HG03095 (cell line): ENCODE data around the gene AICDA.
"Not testable (repeated sequence)": the region's sequence is repeated elsewhere in the genome, so short reads cannot be mapped to it uniquely, and the experiment has no call there.

Experiments
- ATAC-seq: cut with Tn5 transposase; IDR thresholded peaks from one replicate; pipeline ENCODE4 v1.9.1; 2021; ENCODE audit warnings: moderate library complexity; ENCODE audit not compliant: unreplicated experiment

Gene AICDA

GRCh38 chr12:8612629-8613028 lies at the start of gene AICDA:
Gene AICDA (minus strand): TSS chr12:8612859. CDS start chr12:8612767, 92 bp downstream.
- peak; percentile 33 for ATAC-seq

DNA sequence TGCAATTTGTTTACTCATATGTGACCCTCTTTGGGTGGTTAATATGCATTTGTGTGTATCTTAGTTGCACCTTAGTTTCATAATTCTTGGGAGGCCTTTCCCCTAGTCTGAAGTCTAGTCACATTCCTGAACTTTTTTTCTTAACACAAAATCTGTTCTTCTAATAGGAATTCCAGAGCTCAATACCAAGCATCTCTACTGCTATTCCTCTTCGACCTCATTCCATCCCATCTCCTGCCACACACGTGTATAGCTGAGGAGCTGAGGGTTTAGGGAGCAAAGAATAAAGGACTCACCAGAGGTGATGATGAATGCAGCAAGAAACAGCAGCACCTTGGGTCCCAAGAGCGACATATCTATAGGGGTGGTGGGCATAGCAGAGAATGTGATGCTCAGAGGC lies 49.1 kb upstream of the AICDA start:
- no peak for ATAC-seq

DNA sequence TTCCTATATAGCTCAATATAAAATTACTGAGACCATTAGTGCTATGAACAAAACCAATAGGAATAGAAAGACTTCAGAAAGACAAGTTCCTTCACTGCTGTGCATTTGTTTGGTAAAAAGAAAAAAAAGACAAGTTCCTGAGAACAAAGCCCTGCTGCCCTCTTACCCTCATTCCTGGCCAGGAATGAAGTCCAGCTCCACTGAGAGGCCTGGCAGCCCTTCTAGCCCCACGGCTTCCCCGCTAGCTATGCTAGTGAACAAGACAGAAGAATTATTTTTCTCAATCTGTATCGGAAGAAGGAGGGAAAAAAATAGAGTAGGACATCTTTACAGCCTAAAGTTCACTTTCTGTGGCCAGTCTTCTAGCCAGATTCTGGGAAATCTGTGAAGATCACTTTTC lies 48.4 kb upstream of the AICDA start:
- no peak for ATAC-seq

DNA sequence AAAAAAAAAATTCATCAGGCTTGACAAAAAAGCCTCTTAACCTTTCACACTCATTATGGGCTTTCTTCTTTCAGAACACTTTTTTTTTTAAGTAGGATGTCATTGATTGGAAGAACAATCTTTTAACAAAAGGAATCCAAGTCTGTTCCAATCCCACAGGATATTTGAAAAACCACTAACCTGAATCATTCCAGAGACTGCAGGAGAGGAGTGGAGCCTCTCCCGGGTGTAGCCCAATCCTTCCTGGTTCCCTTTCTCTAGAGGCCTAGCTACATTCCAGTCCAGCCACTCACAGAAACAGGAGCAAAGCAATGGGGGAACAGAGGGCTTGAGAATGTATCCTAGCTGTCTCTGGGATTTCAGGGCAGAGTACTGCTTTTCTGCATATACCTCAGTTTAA lies 45.7 kb upstream of the AICDA start:
- no peak for ATAC-seq

DNA sequence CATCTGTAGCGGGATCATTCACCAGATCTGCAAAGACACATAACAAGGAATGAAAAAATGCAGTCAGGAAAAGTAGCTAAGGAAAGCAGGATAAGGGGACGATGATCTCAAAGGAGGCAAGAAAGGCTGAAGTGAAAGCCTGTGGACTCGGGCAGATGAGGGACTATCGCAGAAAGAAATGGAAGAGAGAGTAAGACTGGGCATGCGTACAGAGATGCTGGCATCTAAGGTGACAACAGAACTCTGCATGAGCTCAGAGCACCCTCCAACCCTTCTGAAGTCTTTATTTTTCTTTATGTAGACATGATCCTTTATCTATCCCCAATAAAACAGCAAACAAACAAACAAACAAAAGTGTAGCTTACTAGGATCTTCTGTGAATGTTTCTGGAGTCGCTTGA lies 42.8 kb upstream of the AICDA start:
- ATAC-seq = no peak

DNA sequence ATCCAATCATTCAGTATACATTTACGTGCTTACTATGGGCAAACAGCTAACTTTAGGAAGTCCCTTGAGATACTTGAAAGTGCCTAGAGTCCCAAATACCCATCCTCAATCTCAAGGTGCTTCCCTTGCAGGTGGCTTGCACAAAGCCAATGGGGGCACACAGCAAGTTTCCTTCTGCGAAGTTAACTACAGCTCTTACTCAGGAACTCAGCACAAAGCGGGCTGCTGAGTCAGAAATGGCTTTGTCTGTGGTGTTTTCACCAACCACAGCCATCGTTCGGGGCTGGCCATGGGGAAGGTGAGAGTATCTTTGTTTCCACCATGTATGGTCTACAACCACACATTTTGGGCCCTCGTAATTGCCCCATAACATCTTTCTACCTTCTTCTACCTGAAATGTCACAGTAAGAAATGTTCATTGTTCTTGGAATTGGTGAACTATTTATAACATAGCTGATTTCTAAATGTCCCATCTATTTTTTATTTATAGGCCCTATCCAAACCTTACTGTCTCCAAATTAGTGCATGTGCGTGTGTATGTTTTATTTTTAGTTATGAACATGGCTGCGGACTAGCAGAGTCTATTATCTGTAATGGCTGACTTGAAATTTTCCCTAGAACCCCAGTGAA lies 36.0 kb upstream of the AICDA start:
- ATAC-seq = peak; percentile 76

DNA sequence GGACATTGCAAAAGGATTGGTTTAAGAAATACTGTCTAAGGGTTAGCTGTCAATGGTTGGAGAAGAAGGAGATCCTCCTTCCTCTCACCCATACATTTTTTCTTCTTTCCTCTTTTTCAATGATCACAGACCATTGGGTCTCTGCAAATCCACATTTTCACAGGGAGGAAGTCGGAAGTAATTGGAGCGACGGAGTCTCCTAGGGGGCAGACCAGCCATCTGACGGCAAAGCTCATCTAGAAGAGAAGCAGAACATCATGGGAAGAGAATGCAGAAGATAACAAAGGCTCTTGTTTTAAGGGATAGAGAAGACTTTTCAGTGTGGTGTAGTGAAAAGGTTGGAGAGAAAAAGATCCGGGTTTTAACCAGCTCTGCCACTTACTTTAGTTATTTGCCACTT lies 35.3 kb upstream of the AICDA start:
- ATAC-seq = no peak

DNA sequence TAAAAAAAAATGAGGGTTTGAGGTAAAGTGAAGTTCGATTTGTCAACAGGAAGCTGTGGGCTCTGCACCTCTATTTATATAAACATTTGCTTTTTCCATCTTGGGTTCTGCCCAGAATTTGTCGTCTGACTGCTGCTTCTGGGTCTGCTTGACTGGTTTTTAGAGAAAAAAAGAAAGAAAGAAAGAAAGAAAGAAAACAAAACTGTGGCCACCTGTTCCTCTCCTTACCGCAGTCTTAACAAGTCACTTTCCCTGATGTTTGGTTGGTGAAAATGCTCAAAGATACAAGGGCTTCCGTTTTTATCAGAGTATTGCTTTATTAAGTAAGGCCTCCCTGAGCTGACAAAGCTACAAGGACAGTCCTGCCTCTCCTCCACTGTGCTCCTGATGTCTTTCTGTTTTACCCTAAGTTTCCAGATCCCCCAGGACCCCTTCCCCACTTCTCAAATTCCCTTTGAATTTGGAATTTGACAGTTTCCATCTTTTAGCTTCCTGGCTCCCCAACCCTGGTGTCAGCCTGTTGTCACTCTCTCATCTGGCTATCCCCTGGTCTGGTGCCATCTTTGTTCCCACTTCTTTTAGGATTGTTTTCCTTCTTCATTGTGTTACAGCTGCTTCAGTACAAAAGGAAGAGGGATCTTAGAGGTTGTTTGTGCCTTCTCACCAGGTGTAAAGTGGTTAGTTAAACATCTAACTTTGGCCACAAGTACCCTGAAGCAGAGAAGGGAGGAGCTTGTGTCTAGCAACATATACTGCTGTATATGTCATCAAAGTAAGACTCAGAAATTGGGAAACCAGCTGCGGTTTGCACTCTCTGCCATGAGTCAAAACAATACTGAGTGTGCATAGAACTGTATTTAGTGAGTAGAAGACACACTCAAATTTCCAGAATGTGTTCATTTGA lies 31.9 kb upstream of the AICDA start:
- peak; percentile 56 for ATAC-seq

DNA sequence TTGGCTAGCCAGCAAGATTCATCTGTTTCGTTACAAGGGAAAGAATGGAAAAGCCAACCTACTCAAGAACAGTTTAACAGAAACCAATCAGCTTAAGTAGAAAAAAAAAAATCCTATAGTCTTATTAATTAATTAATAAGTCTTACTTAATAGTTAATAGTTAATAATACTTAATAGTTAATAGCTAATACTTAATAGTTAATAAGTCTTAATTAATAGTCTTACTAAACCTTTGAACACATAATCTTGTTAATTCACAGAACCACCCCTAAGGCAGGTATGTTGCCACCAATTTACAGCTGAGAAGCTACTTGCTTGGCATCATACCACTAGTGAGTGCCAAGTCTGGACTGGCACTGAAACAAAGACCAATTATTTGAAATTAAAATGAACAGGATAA lies 30.1 kb upstream of the AICDA start:
- ATAC-seq = no peak

GRCh38 chr12:8639936-8640335 lies 27.3 kb upstream of the AICDA start:
- ATAC-seq = no peak

GRCh38 chr12:8638951-8639350 lies 26.3 kb upstream of the AICDA start:
- no peak for ATAC-seq

GRCh38 chr12:8637666-8638065 lies 25.0 kb upstream of the AICDA start:
- ATAC-seq = no peak

GRCh38 chr12:8637244-8637643 lies 24.6 kb upstream of the AICDA start:
- no peak for ATAC-seq

DNA sequence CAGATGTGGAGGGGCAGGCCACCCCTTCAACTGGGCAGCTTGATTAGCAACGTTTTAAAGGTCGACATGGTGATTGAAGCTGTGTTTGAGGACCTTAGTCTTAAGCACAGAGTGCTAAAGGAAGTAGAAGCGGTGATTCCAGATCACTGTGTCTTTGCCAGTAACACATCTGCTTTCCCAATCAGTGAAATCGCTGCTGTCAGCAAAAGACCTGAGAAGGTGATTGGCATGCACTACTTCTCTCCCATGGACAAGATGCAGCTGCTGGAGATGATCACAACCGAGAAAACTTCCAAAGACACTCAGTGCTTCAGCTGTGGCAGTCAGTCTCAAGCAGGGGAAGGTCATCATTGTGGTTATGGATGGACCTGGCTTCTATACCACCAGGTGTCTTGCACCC lies 23.9 kb upstream of the AICDA start:
- no peak for ATAC-seq

DNA sequence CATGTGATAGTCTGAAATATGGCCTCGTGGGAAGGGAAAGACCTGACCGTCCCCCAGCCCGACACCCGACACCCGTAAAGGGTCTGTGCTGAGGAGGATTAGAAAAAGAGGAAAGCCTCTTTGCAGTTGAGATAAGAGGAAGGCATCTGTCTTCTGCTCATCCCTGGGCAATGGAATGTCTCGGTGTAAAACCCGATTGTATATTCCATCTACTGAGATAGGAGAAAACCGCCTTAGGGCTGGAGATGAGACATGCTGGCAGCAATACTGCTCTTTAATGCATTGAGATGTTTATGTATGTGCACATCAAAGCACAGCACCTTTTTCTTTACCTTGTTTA lies 23.3 kb upstream of the AICDA start:
- ATAC-seq = not testable (repeated sequence)

DNA sequence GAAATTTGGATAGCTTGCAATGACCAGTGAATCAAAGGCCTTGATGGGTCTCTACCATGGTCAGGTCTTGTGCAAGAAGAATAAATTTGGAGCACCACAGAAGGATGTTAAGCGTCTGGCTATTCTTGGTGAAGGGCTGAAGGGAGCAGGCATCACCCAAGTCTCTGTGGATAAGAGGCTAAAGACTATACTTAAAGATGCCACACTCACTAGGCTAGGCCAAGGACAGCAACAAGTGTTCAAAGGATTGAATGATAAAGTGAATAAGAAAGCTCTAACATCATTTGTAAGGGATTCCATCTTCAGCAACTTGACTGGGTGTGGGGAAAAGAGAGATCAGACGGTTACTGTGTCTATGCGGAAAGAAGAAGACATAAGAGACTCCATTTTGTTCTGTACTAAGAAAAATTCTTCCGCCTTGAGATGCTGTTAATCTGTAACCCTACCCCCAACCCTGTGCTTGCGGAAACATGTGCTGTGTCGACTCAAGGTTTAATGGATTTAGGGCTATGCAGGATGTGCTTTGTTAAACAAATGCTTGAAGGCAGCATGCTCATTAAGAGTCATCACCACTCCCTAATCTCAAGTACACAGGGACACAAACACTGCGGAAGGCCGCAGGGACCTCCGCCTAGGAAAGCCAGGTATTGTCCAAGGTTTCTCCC lies 22.8 kb upstream of the AICDA start:
- not testable (repeated sequence) for ATAC-seq

DNA sequence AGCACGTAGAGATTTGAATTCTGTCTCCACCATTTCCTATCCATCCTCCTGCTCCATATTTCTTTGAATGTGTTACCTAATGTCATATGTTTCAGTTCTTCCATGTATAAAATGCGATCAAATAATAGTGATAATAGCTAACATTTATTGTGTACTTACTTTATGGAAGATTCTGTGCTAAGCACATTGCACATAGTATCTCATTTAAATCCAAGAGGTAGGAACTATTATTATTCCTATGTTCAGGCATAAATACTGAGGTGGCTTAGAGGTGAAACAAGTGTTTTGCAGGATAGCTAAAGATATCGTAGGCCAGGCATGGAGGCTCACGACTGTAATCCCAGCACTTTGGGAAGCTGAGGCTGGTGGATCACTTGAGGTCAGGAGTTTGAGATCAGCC lies 17.5 kb upstream of the AICDA start:
- ATAC-seq = no peak

DNA sequence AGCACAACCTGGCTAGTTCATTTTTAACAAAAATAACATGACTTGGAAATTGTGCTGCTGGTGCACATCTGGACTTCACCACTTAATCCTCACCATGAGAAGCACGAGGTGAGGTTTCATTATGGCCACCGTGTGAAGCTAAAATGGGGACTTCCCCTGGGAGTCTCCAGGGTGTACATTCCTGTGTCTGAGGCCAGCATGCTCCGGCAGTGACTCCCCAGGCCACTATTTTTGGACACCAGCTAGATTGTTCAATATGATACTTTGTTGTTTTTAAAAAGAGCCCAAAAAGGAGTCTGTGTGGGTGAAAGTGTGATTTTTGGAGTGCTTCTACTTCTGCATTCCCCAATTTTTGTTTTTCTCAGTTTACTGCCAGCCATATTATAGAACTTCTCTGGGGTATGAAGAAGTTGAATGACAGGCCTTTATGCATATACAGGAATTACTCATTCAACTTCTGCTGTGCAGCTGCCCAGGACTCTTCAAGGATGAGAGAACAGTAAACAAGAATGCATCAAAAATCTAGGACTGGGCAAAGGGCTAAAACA lies 16.9 kb upstream of the AICDA start:
- ATAC-seq = peak; percentile 91

DNA sequence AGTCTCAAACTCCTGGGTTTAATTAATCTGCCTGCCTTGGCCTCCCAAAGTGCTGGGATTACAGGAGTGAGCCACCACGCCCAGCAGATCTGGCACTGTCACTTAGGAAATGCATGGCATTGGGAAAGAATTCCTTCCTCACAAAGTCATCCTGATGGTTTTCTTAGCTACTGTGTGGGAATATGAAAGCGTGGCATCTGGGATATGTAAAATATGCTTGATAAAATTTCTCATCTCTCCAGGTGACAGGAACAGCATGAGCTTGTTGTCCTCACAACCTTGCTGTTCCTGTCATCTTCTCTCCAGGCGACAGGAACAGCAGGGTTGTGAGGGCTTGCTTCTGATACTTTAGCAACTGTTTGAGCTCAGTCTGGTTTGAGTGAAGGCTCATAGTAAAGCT lies 16.1 kb upstream of the AICDA start:
- no peak for ATAC-seq

- not testable (repeated sequence) for ATAC-seq
These were observed 12.1 kb upstream of the AICDA start for GRCh38 chr12:8624750-8625149.

DNA sequence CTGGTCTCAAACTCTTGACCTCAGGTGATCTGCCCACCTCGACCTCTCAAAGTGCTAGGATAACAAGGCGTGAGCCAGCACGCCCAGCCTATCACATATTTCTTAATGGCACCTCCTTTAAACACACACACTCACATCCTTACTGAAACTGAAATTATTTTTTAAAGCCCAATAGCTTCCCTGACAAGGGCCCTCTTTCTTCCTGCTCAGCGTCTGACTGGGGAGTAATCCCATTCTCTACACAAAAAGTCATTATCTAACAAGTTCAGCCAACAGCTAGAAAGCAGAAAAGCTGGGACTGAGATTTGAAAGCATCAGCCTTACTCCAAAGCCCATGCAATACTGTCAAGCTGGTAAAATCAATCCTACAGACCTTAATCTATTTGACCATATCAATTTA lies 10.0 kb upstream of the AICDA start:
- ATAC-seq = no peak

DNA sequence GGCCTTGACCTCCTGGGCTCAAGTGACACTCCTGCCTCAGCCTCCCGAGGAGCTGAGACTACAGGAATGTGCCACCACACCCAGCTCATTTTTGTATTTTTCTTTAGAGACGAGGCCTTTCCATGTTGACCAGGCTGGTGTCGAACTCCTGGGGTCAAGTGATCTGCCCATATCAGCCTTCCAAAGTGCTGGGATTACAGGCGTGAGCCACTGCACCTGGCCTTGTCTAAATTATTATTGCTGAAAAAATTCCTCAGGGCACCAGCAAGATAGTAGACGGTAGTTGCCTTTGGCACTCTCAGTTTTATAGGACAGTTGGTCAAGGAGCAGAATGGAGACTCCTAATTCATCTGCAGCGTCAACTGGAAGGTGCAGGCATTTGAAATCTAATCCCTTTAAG lies 2.5 kb upstream of the AICDA start:
- ATAC-seq = no peak
